GF-D8 (cell line): ENCODE data around the gene ASIC3.
"Not testable (repeated sequence)": the region's sequence is repeated elsewhere in the genome, so short reads cannot be mapped to it uniquely, and the experiment has no call there.

Experiments used
- DNase-seq: peaks from one replicate; lab custom pipeline; 2025; lab: John Stamatoyannopoulos, UW

Gene ASIC3

GRCh38 chr7:151047976-151048815 lies at the start of gene ASIC3:
Gene ASIC3, plus strand, starts transcription at chr7:151048531. Its CDS starts 355 bp downstream, at chr7:151048886.
- no peak for DNase-seq

GRCh38 chr7:150999001-150999400 lies 49.3 kb upstream of the ASIC3 start:
- DNase-seq, result no peak

GRCh38 chr7:150999497-151000230 lies 48.7 kb upstream of the ASIC3 start:
- DNase-seq, result no peak

GRCh38 chr7:151000897-151001495 lies 47.3 kb upstream of the ASIC3 start:
- no peak for DNase-seq

- no peak for DNase-seq
Observed at GRCh38 chr7:151001546-151001945, 46.8 kb upstream of the ASIC3 start.

- DNase-seq, result no peak
Observed at GRCh38 chr7:151003572-151003971, 44.8 kb upstream of the ASIC3 start.

GRCh38 chr7:151005566-151005965 lies 42.8 kb upstream of the ASIC3 start:
- no peak for DNase-seq

GRCh38 chr7:151006590-151007300 lies 41.6 kb upstream of the ASIC3 start:
- DNase-seq, result no peak

- DNase-seq, result no peak
Observed at GRCh38 chr7:151007469-151007898, 40.8 kb upstream of the ASIC3 start.

- DNase-seq, result peak; percentile 82
Observed at GRCh38 chr7:151008143-151008510, 40.2 kb upstream of the ASIC3 start.

GRCh38 chr7:151008511-151009323 lies 39.6 kb upstream of the ASIC3 start:
- peak; percentile 66 for DNase-seq

- DNase-seq, result no peak
Observed at GRCh38 chr7:151009327-151010036, 38.8 kb upstream of the ASIC3 start.

GRCh38 chr7:151010037-151010306 lies 38.4 kb upstream of the ASIC3 start:
- no peak for DNase-seq

GRCh38 chr7:151010307-151011096 lies 37.8 kb upstream of the ASIC3 start:
- no peak for DNase-seq

GRCh38 chr7:151011097-151011409 lies 37.3 kb upstream of the ASIC3 start:
- no peak for DNase-seq

- not testable (repeated sequence) for DNase-seq
Observed at GRCh38 chr7:151011616-151012015, 36.7 kb upstream of the ASIC3 start.

GRCh38 chr7:151012031-151012692 lies 36.2 kb upstream of the ASIC3 start:
- DNase-seq, result no peak

GRCh38 chr7:151012911-151013347 lies 35.4 kb upstream of the ASIC3 start:
- peak; percentile 42 for DNase-seq

GRCh38 chr7:151013356-151013732 lies 35.0 kb upstream of the ASIC3 start:
- no peak for DNase-seq
